IPS-20b (cell line): ENCODE data around the gene PRDM16.

ENCODE experiments used
- H3K27ac ChIP-seq: one replicate; pipeline ENCODE4 v1.5.1; 2013; ENCODE audit warnings: low read length
- H3K27me3 ChIP-seq: 2 replicates; pipeline ENCODE4 v1.6.1; 2013; ENCODE audit warnings: mild to moderate bottlenecking, low read length, inconsistent platforms; ENCODE audit not compliant: insufficient read depth
- H3K36me3 ChIP-seq: 2 replicates; pipeline ENCODE4 v1.6.1; 2013; ENCODE audit warnings: low read depth, mild to moderate bottlenecking, inconsistent platforms, low read length, moderate library complexity; ENCODE audit not compliant: insufficient read depth
- H3K4me1 ChIP-seq: 2 replicates; pipeline ENCODE4 v1.6.1; 2013; ENCODE audit warnings: mild to moderate bottlenecking, control low read depth, inconsistent platforms, low read length, moderate library complexity; ENCODE audit not compliant: insufficient read depth
- H3K4me3 ChIP-seq: 2 replicates; pipeline ENCODE4 v1.5.1; 2013; ENCODE audit warnings: mild to moderate bottlenecking, low read length, inconsistent platforms
- H3K9ac ChIP-seq: 2 replicates; pipeline ENCODE4 v1.6.1; 2013; ENCODE audit warnings: low read depth, mild to moderate bottlenecking, inconsistent platforms, low read length, moderate library complexity
- H3K9me3 ChIP-seq: 2 replicates; pipeline ENCODE4 v1.6.1; 2013; ENCODE audit warnings: mild to moderate bottlenecking, low read depth, low read length, inconsistent platforms; ENCODE audit not compliant: insufficient read depth

Gene PRDM16

GRCh38 chr1:3049905-3050304 lies 19.1 kb upstream of the PRDM16 start:
- Histone ChIP-seq H3K27me3 (peaks cover 8% of the 10 kb centered on the region; the same call in 1 of the 2 replicates), H3K9ac (no peak overlapping the region), H3K4me3 (no peak overlapping the region), H3K27ac (no peak overlapping the region), H3K9me3 (no peaks in the 10 kb centered on the region), H3K4me1 (no peaks in the 10 kb centered on the region), H3K36me3 (no peaks in the 10 kb centered on the region)

DNA sequence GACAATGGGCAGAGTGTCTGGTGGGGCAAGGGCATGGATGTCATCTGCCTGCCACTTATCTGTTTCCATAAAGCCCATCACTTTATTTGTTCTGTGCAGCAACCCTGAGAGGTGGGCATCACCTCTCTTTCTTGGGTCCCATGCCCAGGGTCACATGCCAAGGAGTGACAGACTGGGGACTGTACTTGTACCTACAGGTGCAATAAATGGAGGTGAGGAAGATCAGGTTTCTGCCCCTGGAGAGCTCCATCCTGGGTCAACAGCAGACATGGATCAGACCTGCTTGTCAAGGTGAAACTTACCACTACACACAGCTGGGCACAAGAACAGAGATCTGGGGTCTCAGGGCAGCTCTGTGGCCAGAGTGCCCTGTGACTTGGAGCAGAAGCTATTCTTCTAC lies 18.4 kb upstream of the PRDM16 start:
- peaks cover 8% of the 10 kb centered on the region; the same call in 1 of the 2 replicates for H3K27me3 ChIP-seq
- no peak overlapping the region for H3K9ac ChIP-seq
- H3K9me3 ChIP-seq, result no peaks in the 10 kb centered on the region
- H3K27ac ChIP-seq, result no peak overlapping the region
- no peak overlapping the region for H3K4me3 ChIP-seq
- no peaks in the 10 kb centered on the region for H3K36me3 ChIP-seq
- no peaks in the 10 kb centered on the region for H3K4me1 ChIP-seq

- Histone ChIP-seq H3K9ac (no peak overlapping the region), H3K27ac (no peak overlapping the region)
These were observed 17.4 kb upstream of the PRDM16 start for GRCh38 chr1:3051270-3052268.

DNA sequence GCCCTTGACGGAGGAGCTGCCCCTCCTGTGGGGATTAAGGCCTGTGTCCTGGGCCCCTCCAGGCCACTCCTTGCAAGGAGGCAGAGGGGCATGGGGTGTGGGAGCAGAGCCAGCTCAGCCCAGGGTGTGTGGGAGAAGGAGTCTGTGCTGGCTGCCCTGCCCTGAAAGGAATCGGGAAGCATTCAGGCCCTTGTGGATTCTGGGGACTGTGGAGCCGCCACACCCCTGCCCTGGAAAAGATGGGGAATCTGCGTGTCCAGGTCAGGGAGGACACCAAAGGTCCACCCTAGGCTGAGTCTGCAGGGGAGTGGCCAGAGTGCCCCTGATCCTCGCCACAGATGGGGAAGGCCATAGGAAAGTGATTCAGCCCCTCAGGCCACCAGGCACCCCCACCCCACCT lies 16.5 kb upstream of the PRDM16 start:
- Histone ChIP-seq H3K27ac (no peak overlapping the region), H3K9ac (no peak overlapping the region), H3K36me3 (no peaks in the 10 kb centered on the region), H3K4me1 (no peaks in the 10 kb centered on the region), H3K4me3 (no peak overlapping the region), H3K9me3 (no peaks in the 10 kb centered on the region), H3K27me3 (peaks cover 17% of the 10 kb centered on the region)

More at GRCh38 chr1:3051270-3052268, 17.4 kb upstream of the PRDM16 start:
- H3K36me3 ChIP-seq, result no peaks in the 10 kb centered on the region
- H3K27me3 ChIP-seq, result peaks cover 9% of the 10 kb centered on the region; the same call in 1 of the 2 replicates
- no peaks in the 10 kb centered on the region for H3K9me3 ChIP-seq
- H3K4me3 ChIP-seq, result no peak overlapping the region
- H3K4me1 ChIP-seq, result no peaks in the 10 kb centered on the region

DNA sequence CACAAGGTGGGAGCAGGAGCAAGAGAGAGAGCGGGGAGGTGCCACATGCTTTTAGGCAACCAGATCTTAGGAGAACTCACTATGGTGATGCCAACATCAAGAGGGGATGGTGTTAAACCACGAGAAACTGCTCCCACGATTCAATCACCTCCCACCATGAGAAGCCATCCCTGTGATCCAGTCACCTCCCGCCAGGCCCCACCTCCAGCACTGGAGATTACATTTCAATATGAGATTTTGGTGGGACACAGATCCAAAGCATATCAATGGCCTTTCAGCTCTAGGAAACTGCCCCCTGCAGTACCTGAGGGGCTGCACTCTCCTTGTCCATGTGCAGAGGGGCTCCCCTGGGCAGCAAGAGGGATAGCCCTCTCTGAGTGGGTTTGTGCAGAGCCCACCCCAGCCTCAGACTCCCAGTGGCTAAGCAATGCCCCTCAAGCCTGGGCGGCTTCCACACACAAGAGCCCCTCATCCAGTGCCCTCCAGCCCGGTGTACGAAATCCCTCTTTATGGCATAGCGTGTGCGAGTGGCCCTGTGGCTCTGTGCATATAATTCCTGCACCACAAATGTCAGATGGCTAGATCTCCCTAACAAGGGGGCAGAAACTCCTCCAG lies 15.5 kb upstream of the PRDM16 start:
- peaks cover 26% of the 10 kb centered on the region for H3K27me3 ChIP-seq
- H3K9me3 ChIP-seq, result no peaks in the 10 kb centered on the region
- no peaks in the 10 kb centered on the region for H3K4me1 ChIP-seq
- no peaks in the 10 kb centered on the region for H3K36me3 ChIP-seq
- H3K9ac ChIP-seq, result no peak overlapping the region
- no peak overlapping the region for H3K4me3 ChIP-seq
- no peak overlapping the region for H3K27ac ChIP-seq

DNA sequence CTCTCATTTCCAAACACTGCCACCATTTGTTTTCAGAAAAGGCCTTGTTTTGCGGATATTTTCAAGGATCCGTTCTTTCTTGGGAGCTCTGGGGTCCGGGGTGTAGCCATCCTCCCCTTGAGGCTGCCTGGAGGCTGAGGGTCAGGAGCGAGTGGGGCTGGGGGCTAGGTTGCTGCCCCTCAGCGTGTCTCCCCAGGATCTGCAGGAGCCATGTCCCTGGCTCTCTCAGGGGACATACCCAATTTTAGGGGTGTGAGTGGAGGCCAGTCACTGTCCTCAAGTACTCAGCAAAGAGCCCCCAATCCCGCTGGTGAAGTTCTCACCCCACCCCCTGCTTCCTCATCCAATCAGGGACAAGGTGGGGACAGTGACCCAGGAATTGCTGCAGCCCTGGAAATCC lies 15.0 kb upstream of the PRDM16 start:
- H3K9me3 ChIP-seq, result no peaks in the 10 kb centered on the region
- H3K27ac ChIP-seq, result no peak overlapping the region
- no peak overlapping the region for H3K9ac ChIP-seq
- no peaks in the 10 kb centered on the region for H3K4me1 ChIP-seq
- H3K27me3 ChIP-seq, result peaks cover 31% of the 10 kb centered on the region
- no peaks in the 10 kb centered on the region for H3K36me3 ChIP-seq
- H3K4me3 ChIP-seq, result no peak overlapping the region

DNA sequence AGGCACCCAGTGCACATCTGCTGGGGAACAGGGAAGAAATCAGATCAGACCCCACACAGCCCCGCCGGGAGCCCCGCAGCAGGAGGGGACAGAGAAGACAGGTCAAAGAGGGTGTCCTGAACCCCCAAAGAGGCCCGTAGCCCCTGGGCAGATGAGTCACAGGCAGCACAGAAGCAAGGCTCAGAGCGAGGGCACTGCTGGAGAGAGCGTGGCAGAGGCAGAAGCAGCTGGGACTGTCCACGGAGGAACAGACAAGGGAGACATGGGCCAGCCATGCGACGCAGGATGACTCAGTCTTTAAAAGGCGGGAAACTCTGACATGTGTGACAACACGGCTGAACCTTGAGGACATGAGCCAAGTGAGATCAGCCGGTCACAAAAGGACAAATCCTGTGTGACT lies 14.5 kb upstream of the PRDM16 start:
- H3K9ac ChIP-seq, result no peak overlapping the region
- H3K9me3 ChIP-seq, result no peaks in the 10 kb centered on the region
- H3K4me1 ChIP-seq, result no peaks in the 10 kb centered on the region
- H3K4me3 ChIP-seq, result no peak overlapping the region
- H3K36me3 ChIP-seq, result no peaks in the 10 kb centered on the region
- no peak overlapping the region for H3K27ac ChIP-seq
- peaks cover 36% of the 10 kb centered on the region for H3K27me3 ChIP-seq

DNA sequence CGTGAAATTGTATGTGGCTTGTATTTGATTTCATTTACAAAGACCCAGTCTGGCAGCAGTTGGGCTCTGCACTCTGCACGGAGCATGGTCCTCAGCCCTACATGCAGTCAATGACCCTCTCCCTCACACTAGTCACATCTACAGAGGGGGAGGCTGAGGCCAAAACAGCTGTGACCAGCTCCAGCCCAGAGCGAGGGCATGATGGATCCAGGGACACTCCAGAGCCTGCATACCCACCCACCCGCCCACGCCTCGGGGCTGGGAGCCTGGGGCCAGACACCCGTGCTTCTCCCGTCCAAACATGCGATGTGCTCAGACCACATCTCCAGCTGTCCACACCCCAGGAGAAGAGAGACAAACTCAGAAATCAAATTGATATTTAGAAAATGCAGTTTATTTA lies 14.0 kb upstream of the PRDM16 start:
- Histone ChIP-seq H3K4me1 (no peaks in the 10 kb centered on the region), H3K36me3 (no peaks in the 10 kb centered on the region), H3K9ac (no peak overlapping the region), H3K9me3 (no peaks in the 10 kb centered on the region), H3K4me3 (no peak overlapping the region), H3K27me3 (peaks cover 41% of the 10 kb centered on the region), H3K27ac (no peak overlapping the region)

- Histone ChIP-seq H3K27me3 (peaks cover 57% of the 10 kb centered on the region), H3K9me3 (no peaks in the 10 kb centered on the region), H3K4me3 (no peak overlapping the region), H3K36me3 (no peaks in the 10 kb centered on the region), H3K9ac (no peak overlapping the region), H3K4me1 (no peaks in the 10 kb centered on the region), H3K27ac (no peak overlapping the region)
These were observed 12.4 kb upstream of the PRDM16 start for GRCh38 chr1:3056641-3057040.

GRCh38 chr1:3058263-3059030 lies 10.6 kb upstream of the PRDM16 start:
- peaks cover 75% of the 10 kb centered on the region for H3K27me3 ChIP-seq
- peaks cover 5% of the 10 kb centered on the region for H3K4me1 ChIP-seq
- no peak overlapping the region for H3K27ac ChIP-seq

GRCh38 chr1:3060127-3060526 lies 8.9 kb upstream of the PRDM16 start:
- Histone ChIP-seq H3K27me3 (peaks cover 84% of the 10 kb centered on the region), H3K9me3 (no peaks in the 10 kb centered on the region; the same call in 1 of the 2 replicates), H3K27ac (no peak overlapping the region), H3K36me3 (no peaks in the 10 kb centered on the region), H3K4me3 (no peak overlapping the region), H3K4me1 (peaks cover 5% of the 10 kb centered on the region), H3K9ac (no peak overlapping the region)

More at GRCh38 chr1:3058263-3059030, 10.6 kb upstream of the PRDM16 start:
- Histone ChIP-seq H3K4me3 (no peak overlapping the region), H3K9me3 (no peaks in the 10 kb centered on the region), H3K9ac (no peak overlapping the region), H3K36me3 (no peaks in the 10 kb centered on the region)
